ENCODE measurements around the gene ZNF667.

Gene ZNF667

GRCh38 chr19:56477429-56478338, 539 bp upstream of the ZNF667 start:
- TF ChIP-seq CTCF (IDR thresholded peaks at IDR 0.05): no peak

- TF ChIP-seq CTCF (IDR thresholded peaks at IDR 0.05): no peak
Measured at GRCh38 chr19:56476093-56476492, 1.1 kb downstream of the ZNF667 start.

GRCh38 chr19:56474308-56474707, 2.8 kb downstream of the ZNF667 start:
- TF ChIP-seq CTCF (IDR thresholded peaks at IDR 0.05): no peak

- TF ChIP-seq CTCF (IDR thresholded peaks at IDR 0.05): no peak
Measured at GRCh38 chr19:56441206-56441792, 35.8 kb downstream of the ZNF667 start.

GRCh38 chr19:56423985-56424353, 53.2 kb downstream of the ZNF667 start:
- no peak for TF ChIP-seq CTCF (IDR thresholded peaks at IDR 0.05)

- TF ChIP-seq CTCF (IDR thresholded peaks at IDR 0.05): no peak
Measured at GRCh38 chr19:56423276-56423984, 53.7 kb downstream of the ZNF667 start.

GRCh38 chr19:56405062-56405461, 72.1 kb downstream of the ZNF667 start:
- TF ChIP-seq CTCF (IDR thresholded peaks at IDR 0.05): no peak

All from LNCAP (cell line).